HepG2 (cell line): ENCODE data around the gene BAZ1B. TPM values are rescaled to one million over a fixed set of nuclear protein-coding genes. Genes with fewer than 3 reads are reported as not detected.
A peak's percentile ranks its signal among the peaks of the same experiment; 100 is the strongest.

Experiments
- ADNP ChIP-seq: sonication (generic); formaldehyde crosslinking; IDR thresholded peaks from 2 replicates; pipeline ENCODE4 v1.4.0; 2020; ENCODE audit warnings: missing genetic modification reagents
- AGO2 ChIP-seq: fragments of 200-400 bp; formaldehyde crosslinking; optimal IDR thresholded peaks from 2 replicates; pipeline ENCODE3; 2017; ENCODE audit warnings: mild to moderate bottlenecking, low read depth, low read length, moderate library complexity
- ARHGAP35 ChIP-seq: sonication (generic); formaldehyde crosslinking; IDR thresholded peaks from 2 replicates; pipeline ENCODE4 v1.9.0; 2022; ENCODE audit warnings: mild to moderate bottlenecking, inconsistent platforms, moderate library complexity, missing genetic modification reagents, borderline replicate concordance
- CHD2 ChIP-seq: IDR thresholded peaks from 2 replicates; pipeline ENCODE4 v1.6.1; 2011; ENCODE audit warnings: low read depth, low read length, improper control_type of control experiment
- EHMT2 ChIP-seq: fragments of 200-600 bp; sonication (generic); IDR thresholded peaks from 2 replicates; pipeline ENCODE4 v1.7.0; 2017; ENCODE audit warnings: antibody characterized with exemption, low read depth, low read length, borderline replicate concordance
- FLYWCH1 ChIP-seq: sonication (generic); formaldehyde crosslinking; IDR thresholded peaks from 2 replicates; pipeline ENCODE4 v1.8.1; 2023; ENCODE audit warnings: mild to moderate bottlenecking, missing genetic modification reagents
- IRF2 ChIP-seq: IDR thresholded peaks from 2 replicates; pipeline ENCODE4 v1.6.1; 2018; ENCODE audit warnings: missing genetic modification reagents, missing compliant biosample characterization
- MTERF4 ChIP-seq: sonication (generic); formaldehyde crosslinking; IDR thresholded peaks from 2 replicates; pipeline ENCODE4 v1.8.0; 2023; ENCODE audit warnings: mild to moderate bottlenecking, missing genetic modification reagents
- SP140L ChIP-seq: sonication (generic); formaldehyde crosslinking; IDR thresholded peaks from 2 replicates; pipeline ENCODE4 v1.4.0; 2020; ENCODE audit warnings: missing genetic modification reagents, borderline replicate concordance
- SRY ChIP-seq: sonication (generic); formaldehyde crosslinking; IDR thresholded peaks from 2 replicates; pipeline ENCODE4 v1.8.0; 2022; ENCODE audit warnings: mild to moderate bottlenecking, missing genetic modification reagents
- TRIM24 ChIP-seq: sonication (generic); formaldehyde crosslinking; IDR thresholded peaks from 2 replicates; pipeline ENCODE4 v1.8.0; 2022; ENCODE audit warnings: mild to moderate bottlenecking, missing genetic modification reagents
- TSC22D2 ChIP-seq: sonication (generic); formaldehyde crosslinking; IDR thresholded peaks from 2 replicates; pipeline ENCODE4 v1.5.1; 2020; ENCODE audit warnings: missing genetic modification reagents, mild to moderate bottlenecking, borderline replicate concordance
- ZBTB43 ChIP-seq: sonication (generic); formaldehyde crosslinking; conservative IDR thresholded peaks from 2 replicates; pipeline ENCODE4 v1.4.0; 2020; ENCODE audit warnings: missing genetic modification reagents
- ZMAT5 ChIP-seq: sonication (generic); formaldehyde crosslinking; IDR thresholded peaks from 2 replicates; pipeline ENCODE4 v1.5.0; 2020; ENCODE audit warnings: mild to moderate bottlenecking, low read depth, missing genetic modification reagents, borderline replicate concordance
- ZNF18 ChIP-seq: sonication (generic); formaldehyde crosslinking; IDR thresholded peaks from 2 replicates; pipeline ENCODE4 v1.8.0; 2022; ENCODE audit warnings: mild to moderate bottlenecking, missing genetic modification reagents; ENCODE audit not compliant: insufficient replicate concordance
- ZNF30 ChIP-seq: sonication (generic); formaldehyde crosslinking; IDR thresholded peaks from 2 replicates; pipeline ENCODE4 v1.5.0; 2020; ENCODE audit warnings: mild to moderate bottlenecking, missing genetic modification reagents
- ZNF883 ChIP-seq: sonication (generic); formaldehyde crosslinking; IDR thresholded peaks from 2 replicates; pipeline ENCODE4 v1.5.1; 2020; ENCODE audit warnings: mild to moderate bottlenecking, missing genetic modification reagents; ENCODE audit errors: not compliant biosample characterization
- polyA plus RNA-seq, 8 experiments: library from polyadenylated mRNA; depleted of rRNA in 3 of 8; stranded (reverse) in 7 of 8; unstranded in 1 of 8; fragments of >200 nt; fragmentation: Illumina TruSeq in 4 of 8; extraction: Trizol in 4 of 8; gene quantifications; 2 replicates each; pipeline versions ENCODE4 v1.2.1 to v1.2.3, GENCODE V29; 2011 to 2016; ENCODE audit warnings: low read depth in 4 of 8, missing spikeins in 1 of 8, mixed read lengths in 1 of 8; ENCODE audit not compliant: insufficient read depth in 1 of 8
- total RNA-seq, 5 experiments: library from RNA; depleted of rRNA; stranded (reverse); fragments of >200 nt; fragmentation: Illumina TruSeq; extraction: Trizol; gene quantifications; 2 replicates each; pipeline ENCODE4 v1.2.3, GENCODE V29; 2016; ENCODE audit warnings: low read depth in 1 of 5
- TF ChIP-seq, protein P1 (sequence below), 2 experiments: IDR thresholded peaks; 2 replicates each; pipeline ENCODE4 v1.6.1; 2011 to 2012; ENCODE audit warnings: low read length in 2 of 2, borderline replicate concordance in 1 of 2, low read depth in 1 of 2, mild to moderate bottlenecking in 1 of 2, moderate library complexity in 1 of 2
- TF ChIP-seq, protein P2 (sequence below): sonication (generic); formaldehyde crosslinking; IDR thresholded peaks from 2 replicates; pipeline ENCODE4 v1.8.0; 2022; ENCODE audit warnings: mild to moderate bottlenecking, missing genetic modification reagents, moderate library complexity

Gene BAZ1B
- total and polyA plus RNA-seq, 2 of the 13 experiments (the other 11 are each of a cell fraction or from before 2014, with no cell fraction given) = 18.6 to 69.4 TPM

- TF ChIP-seq ARHGAP35 (peak; percentile 52; the same call in 1 of the 2 replicates), IRF2 (peak; percentile 54), ZNF883 (CRISPR knock-in tag) (no peak), CHD2 (peak; percentile 80), SP140L (CRISPR knock-in tag) (no peak), ADNP (CRISPR knock-in tag) (no peak), ZMAT5 (CRISPR knock-in tag) (no peak), TRIM24 (CRISPR knock-in tag) (no peak), TSC22D2 (CRISPR knock-in tag) (no peak), AGO2 (no peak), ZBTB43 (no peak), SRY (no peak; the same call in 1 of the 2 replicates), EHMT2 (no peak), ZNF18 (peak; percentile 15), ZNF30 (CRISPR knock-in tag) (no peak), FLYWCH1 (no peak), MTERF4 (0 out of 2 replicates have a peak, but pooled peaks have one; percentile 35)
- TF ChIP-seq, protein P1, sequence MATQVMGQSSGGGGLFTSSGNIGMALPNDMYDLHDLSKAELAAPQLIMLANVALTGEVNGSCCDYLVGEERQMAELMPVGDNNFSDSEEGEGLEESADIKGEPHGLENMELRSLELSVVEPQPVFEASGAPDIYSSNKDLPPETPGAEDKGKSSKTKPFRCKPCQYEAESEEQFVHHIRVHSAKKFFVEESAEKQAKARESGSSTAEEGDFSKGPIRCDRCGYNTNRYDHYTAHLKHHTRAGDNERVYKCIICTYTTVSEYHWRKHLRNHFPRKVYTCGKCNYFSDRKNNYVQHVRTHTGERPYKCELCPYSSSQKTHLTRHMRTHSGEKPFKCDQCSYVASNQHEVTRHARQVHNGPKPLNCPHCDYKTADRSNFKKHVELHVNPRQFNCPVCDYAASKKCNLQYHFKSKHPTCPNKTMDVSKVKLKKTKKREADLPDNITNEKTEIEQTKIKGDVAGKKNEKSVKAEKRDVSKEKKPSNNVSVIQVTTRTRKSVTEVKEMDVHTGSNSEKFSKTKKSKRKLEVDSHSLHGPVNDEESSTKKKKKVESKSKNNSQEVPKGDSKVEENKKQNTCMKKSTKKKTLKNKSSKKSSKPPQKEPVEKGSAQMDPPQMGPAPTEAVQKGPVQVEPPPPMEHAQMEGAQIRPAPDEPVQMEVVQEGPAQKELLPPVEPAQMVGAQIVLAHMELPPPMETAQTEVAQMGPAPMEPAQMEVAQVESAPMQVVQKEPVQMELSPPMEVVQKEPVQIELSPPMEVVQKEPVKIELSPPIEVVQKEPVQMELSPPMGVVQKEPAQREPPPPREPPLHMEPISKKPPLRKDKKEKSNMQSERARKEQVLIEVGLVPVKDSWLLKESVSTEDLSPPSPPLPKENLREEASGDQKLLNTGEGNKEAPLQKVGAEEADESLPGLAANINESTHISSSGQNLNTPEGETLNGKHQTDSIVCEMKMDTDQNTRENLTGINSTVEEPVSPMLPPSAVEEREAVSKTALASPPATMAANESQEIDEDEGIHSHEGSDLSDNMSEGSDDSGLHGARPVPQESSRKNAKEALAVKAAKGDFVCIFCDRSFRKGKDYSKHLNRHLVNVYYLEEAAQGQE (IDR thresholded peaks at IDR 0.05; ENCODE audit: borderline replicate concordance in 1 of 2, low read depth in 1 of 2, low read length in 2 of 2) = no peak
- TF ChIP-seq, protein P2, sequence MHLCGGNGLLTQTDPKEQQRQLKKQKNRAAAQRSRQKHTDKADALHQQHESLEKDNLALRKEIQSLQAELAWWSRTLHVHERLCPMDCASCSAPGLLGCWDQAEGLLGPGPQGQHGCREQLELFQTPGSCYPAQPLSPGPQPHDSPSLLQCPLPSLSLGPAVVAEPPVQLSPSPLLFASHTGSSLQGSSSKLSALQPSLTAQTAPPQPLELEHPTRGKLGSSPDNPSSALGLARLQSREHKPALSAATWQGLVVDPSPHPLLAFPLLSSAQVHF (CRISPR knock-in tag) = peak; percentile 82; the same call in 1 of the 2 replicates
Measured at GRCh38 chr7:73522105-73522872, at the start of gene BAZ1B (continued).
